A549 (cell line): Measurements from ENCODE around the gene NHEJ1. TPM values are rescaled to one million over a fixed set of nuclear protein-coding genes. Genes with fewer than 3 reads are reported as not detected.

Experiments used
- ATAC-seq, 2 experiments: fragments of 200-7000 bp in 1 of 2; fragments of >200 bp in 1 of 2; cut with Nextera tagmentation in 1 of 2; cut with Tn5 transposase in 1 of 2; 3 replicates each; pipeline versions ENCODE4 v1.8.0 to v1.9.1; 2018 to 2020; ENCODE audit warnings: mild to moderate bottlenecking in 1 of 2, moderate library complexity in 1 of 2
- CTCF ChIA-PET: fragments of 300-600 bp; sonication (Branson Sonifier 250); formaldehyde crosslinking; extraction: SDS; loops from one replicate; lab custom pipeline; 2021; ENCODE audit warnings: antibody characterized with exemption, inconsistent platforms; lab: Yijun Ruan, JAX
- POLR2A ChIA-PET: fragments of 350-600 bp; formaldehyde crosslinking; extraction: SDS; loops from one replicate; lab custom pipeline; 2021; ENCODE audit warnings: antibody characterized with exemption, inconsistent platforms; lab: Yijun Ruan, JAX
- DNase-seq, 2 experiments: peaks; one replicate each; pipeline versions ENCODE4 v3.0.0 to v3.0.0-alpha.2; 2011 to 2016; ENCODE audit warnings: low read depth in 1 of 2, low spot score in 1 of 2
- FAIRE-seq: peaks from 2 replicates; lab custom pipeline; 2011; peaks lifted over from hg19 to GRCh38; lab: Jason Lieb, UNC
- H3K27ac ChIP-seq, 2 experiments: fragments of >200 bp; sonication (Bioruptor Twin); formaldehyde crosslinking; 3 replicates each; pipeline ENCODE4 v1.5.1; 2016 to 2017
- H3K4me1 ChIP-seq: fragments of >200 bp; sonication (Bioruptor Twin); formaldehyde crosslinking; 3 replicates; pipeline ENCODE4 v1.6.1; 2016
- H3K4me2 ChIP-seq: fragments of >200 bp; sonication (Bioruptor Twin); formaldehyde crosslinking; 3 replicates; pipeline ENCODE4 v1.6.1; 2016
- H3K4me3 ChIP-seq: fragments of >200 bp; sonication (Bioruptor Twin); formaldehyde crosslinking; 3 replicates; pipeline ENCODE4 v1.5.1; 2016
- H3K9me3 ChIP-seq: fragments of >200 bp; sonication (Bioruptor Twin); formaldehyde crosslinking; 3 replicates; pipeline ENCODE4 v1.6.1; 2016
- CEBPB ChIP-seq, 2 experiments: fragments of >200 bp in 1 of 2; sonication (Bioruptor Twin) in 1 of 2; formaldehyde crosslinking in 1 of 2; IDR thresholded peaks; 2 replicates each; pipeline ENCODE4 v1.6.1; 2012 to 2016
- CHD4 ChIP-seq: fragments of 200-600 bp; sonication (generic); IDR thresholded peaks from 2 replicates; pipeline ENCODE4 v1.6.1; 2016; ENCODE audit warnings: antibody characterized with exemption, mild to moderate bottlenecking, borderline replicate concordance
- EHMT2 ChIP-seq: fragments of 200-600 bp; sonication (generic); IDR thresholded peaks from 2 replicates; pipeline ENCODE4 v1.6.1; 2016; ENCODE audit warnings: antibody characterized with exemption, low read depth, mild to moderate bottlenecking, moderate library complexity
- GATA3 ChIP-seq: IDR thresholded peaks from 2 replicates; pipeline ENCODE4 v1.6.1; 2012; ENCODE audit warnings: borderline replicate concordance
- HDAC2 ChIP-seq: fragments of 200-600 bp; sonication (generic); IDR thresholded peaks from 2 replicates; pipeline ENCODE4 v1.6.1; 2016
- HEYL ChIP-seq: fragments of 250-450 bp; sonication (Bioruptor Pico); IDR thresholded peaks from 2 replicates; pipeline ENCODE4 v1.8.0; 2021; ENCODE audit warnings: mild to moderate bottlenecking, moderate library complexity
- HOXA7 ChIP-seq: fragments of 250-450 bp; sonication (Bioruptor Pico); IDR thresholded peaks from 2 replicates; pipeline ENCODE4 v1.5.0; 2020; ENCODE audit warnings: mild to moderate bottlenecking, moderate library complexity
- HOXB13 ChIP-seq: fragments of 250-450 bp; sonication (Bioruptor Pico); IDR thresholded peaks from 2 replicates; pipeline ENCODE4 v1.5.0; 2020; ENCODE audit warnings: low read depth, mild to moderate bottlenecking, moderate library complexity
- HOXB5 ChIP-seq: fragments of 250-450 bp; sonication (Bioruptor Pico); IDR thresholded peaks from 2 replicates; pipeline ENCODE4 v1.5.0; 2020; ENCODE audit warnings: mild to moderate bottlenecking, moderate library complexity
- NPAS2 ChIP-seq: fragments of 250-450 bp; sonication (Bioruptor Pico); IDR thresholded peaks from 2 replicates; pipeline ENCODE4 v1.8.0; 2022; ENCODE audit warnings: mild to moderate bottlenecking, moderate library complexity, borderline replicate concordance
- NR3C1 ChIP-seq: fragments of >200 bp; sonication (Bioruptor Twin); formaldehyde crosslinking; IDR thresholded peaks from 3 replicates; pipeline ENCODE4 v1.6.1; 2017
- RAD21 ChIP-seq, 2 experiments: fragments of >200 bp in 1 of 2; sonication (Bioruptor Twin) in 1 of 2; formaldehyde crosslinking in 1 of 2; IDR thresholded peaks in 1 of 2; conservative IDR thresholded peaks in 1 of 2; 2 replicates in 1 of 2; 3 replicates in 1 of 2; pipeline ENCODE4 v1.6.1; 2012 to 2018; ENCODE audit warnings: inconsistent platforms in 1 of 2
- RARB ChIP-seq: fragments of 250-450 bp; sonication (Bioruptor Pico); IDR thresholded peaks from 2 replicates; pipeline ENCODE4 v1.8.0; 2021; ENCODE audit warnings: mild to moderate bottlenecking, moderate library complexity
- RCOR1 ChIP-seq: fragments of 150-350 bp; IDR thresholded peaks from 2 replicates; pipeline ENCODE4 v1.6.1; 2014; ENCODE audit warnings: antibody characterized with exemption, low read length, low read depth
- SREBF2 ChIP-seq: fragments of 450-650 bp; IDR thresholded peaks from 2 replicates; pipeline ENCODE4 v1.6.1; 2014; ENCODE audit warnings: mild to moderate bottlenecking, moderate library complexity
- TP53 ChIP-seq: fragments of 250-450 bp; sonication (Bioruptor Pico); IDR thresholded peaks from 2 replicates; pipeline ENCODE4 v1.5.0; 2021; ENCODE audit warnings: mild to moderate bottlenecking, moderate library complexity
- USF2 ChIP-seq: fragments of 450-650 bp; IDR thresholded peaks from 2 replicates; pipeline ENCODE4 v1.6.1; 2014; ENCODE audit warnings: antibody characterized with exemption
- ZNF302 ChIP-seq: fragments of 250-450 bp; sonication (Bioruptor Pico); IDR thresholded peaks from 2 replicates; pipeline ENCODE4 v1.9.0; 2021; ENCODE audit warnings: inconsistent platforms, mild to moderate bottlenecking, moderate library complexity
- WGBS: methylation state at CpG from one replicate; pipeline ENCODE4 v1.1.6; 2017; ENCODE audit errors: missing lambda C conversion rate; 5-methylcytosine and 5-hydroxymethylcytosine counted together
- polyA plus RNA-seq, 4 experiments: library from polyadenylated mRNA; depleted of rRNA in 3 of 4; stranded (reverse); fragments of >200 nt; fragmentation: RNase III in 1 of 4; extraction: RNeasy Plus Mini Kit Qiagen cat#74134 plus additional on column Dnase treatment in 1 of 4; gene quantifications; 2 replicates in 3 of 4; 3 replicates in 1 of 4; pipeline ENCODE4 v1.2.3, GENCODE V29; 2011 to 2017
- TF ChIP-seq, protein P1 (sequence below): IDR thresholded peaks from 2 replicates; pipeline ENCODE4 v1.6.1; 2012
- TF ChIP-seq, protein P2 (sequence below): fragments of 250-450 bp; sonication (Bioruptor Pico); IDR thresholded peaks from 2 replicates; pipeline ENCODE4 v1.5.0; 2020; ENCODE audit warnings: low read depth, mild to moderate bottlenecking, moderate library complexity

NHEJ1 gene
- polyA plus RNA-seq, 2 of the 4 experiments (the other 2 are of a cell fraction) = 18.5 to 31.8 TPM

- TF ChIP-seq HOXB13 (CRISPR knock-in tag) = no peak
Observed at GRCh38 chr2:219099329-219099728, 61.3 kb downstream of the NHEJ1 start (continued).

DNA sequence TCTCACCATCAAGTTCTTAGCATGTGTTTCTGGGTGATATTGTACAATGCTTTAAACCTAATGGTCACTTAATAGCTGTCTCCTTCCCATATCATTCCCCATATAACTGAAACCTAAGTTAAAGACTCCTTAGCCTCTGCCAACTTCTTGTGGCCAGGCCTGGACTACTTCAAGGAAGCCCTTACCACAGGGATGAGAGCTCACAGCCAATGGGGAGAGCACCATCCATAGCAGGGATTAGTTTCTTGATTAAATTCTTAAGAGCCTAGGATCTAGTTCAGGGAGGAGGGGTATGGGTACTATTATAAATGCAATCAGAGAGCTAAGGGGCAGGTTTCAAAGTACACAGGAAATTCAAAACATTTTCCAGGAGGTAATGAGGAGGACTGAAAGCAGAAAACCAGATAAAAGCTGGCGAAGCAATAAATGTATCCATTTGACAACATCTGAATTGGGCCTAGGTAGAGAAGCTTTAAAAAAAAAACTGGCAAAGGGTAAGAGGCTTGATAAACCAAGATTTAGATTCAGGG, 65.1 kb downstream of the NHEJ1 start:
- ATAC-seq (no peak), FAIRE-seq (no peak), DNase-seq (no peak)
- 95% methylated on average over 1 of the region's 1 CpG for WGBS
- POLR2A ChIA-PET = no interaction called here
- Histone ChIP-seq H3K4me3 (no peak overlapping the region), H3K9me3 (no peaks in the 10 kb centered on the region), H3K27ac (no peak overlapping the region), H3K4me2 (no peak overlapping the region), H3K4me1 (no peaks in the 10 kb centered on the region)
- no peak for TF ChIP-seq RAD21 (conservative IDR thresholded peaks at IDR 0.05 in 1 of 2, IDR thresholded peaks at IDR 0.05 in 1 of 2)
- no peak for TF ChIP-seq RARB (CRISPR knock-in tag)
- TF ChIP-seq NPAS2 = no peak
- TF ChIP-seq RCOR1 = no peak
- no peak for TF ChIP-seq TP53 (CRISPR knock-in tag)
- no peak for TF ChIP-seq GATA3
- CTCF ChIA-PET = interaction anchor here (1.1 to 2.5 kb wide), 6 partner anchors 8 to 66 kb away, joined by 5 to 9 read pairs (median 6); no protein-coding TSS in a partner anchor

DNA sequence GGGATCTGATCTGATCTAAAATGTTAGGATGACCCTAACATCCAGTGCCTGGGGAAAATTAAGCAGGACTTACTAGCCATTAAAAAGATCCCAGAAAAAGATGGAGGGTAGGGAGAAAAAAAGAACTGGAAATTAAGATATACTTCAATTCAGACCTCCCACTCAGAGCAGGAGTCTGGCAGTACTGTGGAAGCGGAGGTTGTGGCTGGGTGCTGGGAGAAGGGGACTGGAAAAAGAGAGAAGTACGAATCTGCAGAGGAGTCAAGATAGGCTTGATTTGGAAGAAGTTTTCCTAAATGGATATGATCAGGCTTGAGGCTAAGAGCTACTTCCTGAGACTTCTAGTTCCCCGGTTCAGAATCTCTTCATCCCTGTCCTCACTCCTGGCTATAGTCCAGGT, 66.4 kb downstream of the NHEJ1 start:
- 87% methylated on average over 3 of the region's 3 CpGs for WGBS
- Histone ChIP-seq H3K27ac (no peak overlapping the region), H3K4me1 (no peaks in the 10 kb centered on the region), H3K4me3 (no peak overlapping the region), H3K9me3 (no peaks in the 10 kb centered on the region), H3K4me2 (no peak overlapping the region)
- TF ChIP-seq RAD21 (conservative IDR thresholded peaks at IDR 0.05 in 1 of 2, IDR thresholded peaks at IDR 0.05 in 1 of 2) (no peak), USF2 (no peak), HDAC2 (no peak), SREBF2 (no peak), EHMT2 (no peak), HOXB5 (CRISPR knock-in tag) (no peak), CEBPB (IDR thresholded peaks at IDR 0.05) (no peak)
- TF ChIP-seq, protein P1, sequence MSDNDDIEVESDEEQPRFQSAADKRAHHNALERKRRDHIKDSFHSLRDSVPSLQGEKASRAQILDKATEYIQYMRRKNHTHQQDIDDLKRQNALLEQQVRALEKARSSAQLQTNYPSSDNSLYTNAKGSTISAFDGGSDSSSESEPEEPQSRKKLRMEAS = no peak
- TF ChIP-seq, protein P2, sequence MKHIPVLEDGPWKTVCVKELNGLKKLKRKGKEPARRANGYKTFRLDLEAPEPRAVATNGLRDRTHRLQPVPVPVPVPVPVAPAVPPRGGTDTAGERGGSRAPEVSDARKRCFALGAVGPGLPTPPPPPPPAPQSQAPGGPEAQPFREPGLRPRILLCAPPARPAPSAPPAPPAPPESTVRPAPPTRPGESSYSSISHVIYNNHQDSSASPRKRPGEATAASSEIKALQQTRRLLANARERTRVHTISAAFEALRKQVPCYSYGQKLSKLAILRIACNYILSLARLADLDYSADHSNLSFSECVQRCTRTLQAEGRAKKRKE (CRISPR knock-in tag) = no peak
- POLR2A ChIA-PET = no interaction called here
- DNase-seq (no peak), FAIRE-seq (no peak), ATAC-seq (no peak)
- CTCF ChIA-PET = interaction anchor here (2.4 to 2.5 kb wide), 2 partner anchors 25 to 36 kb away, joined by 9 read pairs; no protein-coding TSS in a partner anchor

DNA sequence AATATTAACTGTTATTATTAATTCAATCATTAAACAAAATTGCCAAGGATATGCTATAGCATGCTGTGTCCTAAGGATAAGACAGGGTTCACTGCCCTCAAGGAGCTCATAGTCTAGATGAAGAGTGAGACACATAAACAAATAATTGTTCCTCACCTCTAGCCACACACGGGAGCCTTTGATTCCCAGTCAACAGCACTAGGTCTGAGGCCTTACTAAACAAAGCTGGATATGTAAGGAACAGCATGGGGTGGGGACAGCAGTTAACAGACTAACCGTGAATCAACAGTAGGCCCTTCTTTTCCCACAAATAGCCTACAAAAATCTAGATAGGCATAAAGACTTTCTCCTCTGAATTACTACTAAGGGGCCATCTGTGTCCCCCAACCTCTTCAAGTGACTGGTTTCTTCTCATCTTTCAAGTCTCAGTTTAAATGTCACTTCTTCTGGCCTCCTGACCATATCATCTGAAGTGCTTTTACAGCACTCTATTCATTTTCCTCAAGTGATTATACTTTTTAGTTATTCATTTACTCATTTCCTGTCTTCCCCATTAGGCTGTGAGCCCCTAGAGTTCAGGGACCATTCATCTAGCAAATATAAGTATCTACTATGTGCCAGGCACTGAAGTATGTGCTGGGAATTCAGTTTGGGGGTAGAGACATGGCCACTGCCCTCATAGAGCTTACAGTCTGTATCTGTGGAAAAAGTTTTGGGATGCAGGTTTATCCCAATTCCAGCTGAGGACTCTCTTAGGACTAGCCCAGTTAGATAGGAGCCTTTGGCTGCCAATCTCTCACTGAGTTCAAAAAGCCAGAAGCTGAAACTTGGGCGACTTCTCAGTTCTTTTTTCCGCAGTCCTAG, 69.9 kb downstream of the NHEJ1 start:
- ChIA-PET CTCF (interaction anchor here (1.0 to 2.7 kb wide), 8 partner anchors 9 to 110 kb away, joined by 4 to 15 read pairs (median 6); no protein-coding TSS in a partner anchor), POLR2A (no interaction called here)

More for the DNA sequence above, 69.9 kb downstream of the NHEJ1 start:
- H3K4me3 ChIP-seq = no peak overlapping the region
- no peak for TF ChIP-seq CHD4
- TF ChIP-seq ZNF302 = no peak
- no peak for TF ChIP-seq HEYL
- no peak for TF ChIP-seq SREBF2
- TF ChIP-seq HOXA7 (CRISPR knock-in tag) = no peak
- TF ChIP-seq NR3C1 = no peak
- H3K4me2 ChIP-seq = no peak overlapping the region
- WGBS = 50% methylated on average over 4 of the region's 4 CpGs
- no peak for DNase-seq
- ATAC-seq = no peak
- no peaks in the 10 kb centered on the region for H3K9me3 ChIP-seq
- no peak overlapping the region for H3K27ac ChIP-seq
- no peaks in the 10 kb centered on the region for H3K4me1 ChIP-seq
- no peak for FAIRE-seq
